Retina (tissue), 1 donor: ENCODE data around the gene BLCAP.

Source experiments
- DNase-seq: peaks from one replicate; pipeline ENCODE4 v3.0.0-alpha.2; 2016

The BLCAP gene

DNA sequence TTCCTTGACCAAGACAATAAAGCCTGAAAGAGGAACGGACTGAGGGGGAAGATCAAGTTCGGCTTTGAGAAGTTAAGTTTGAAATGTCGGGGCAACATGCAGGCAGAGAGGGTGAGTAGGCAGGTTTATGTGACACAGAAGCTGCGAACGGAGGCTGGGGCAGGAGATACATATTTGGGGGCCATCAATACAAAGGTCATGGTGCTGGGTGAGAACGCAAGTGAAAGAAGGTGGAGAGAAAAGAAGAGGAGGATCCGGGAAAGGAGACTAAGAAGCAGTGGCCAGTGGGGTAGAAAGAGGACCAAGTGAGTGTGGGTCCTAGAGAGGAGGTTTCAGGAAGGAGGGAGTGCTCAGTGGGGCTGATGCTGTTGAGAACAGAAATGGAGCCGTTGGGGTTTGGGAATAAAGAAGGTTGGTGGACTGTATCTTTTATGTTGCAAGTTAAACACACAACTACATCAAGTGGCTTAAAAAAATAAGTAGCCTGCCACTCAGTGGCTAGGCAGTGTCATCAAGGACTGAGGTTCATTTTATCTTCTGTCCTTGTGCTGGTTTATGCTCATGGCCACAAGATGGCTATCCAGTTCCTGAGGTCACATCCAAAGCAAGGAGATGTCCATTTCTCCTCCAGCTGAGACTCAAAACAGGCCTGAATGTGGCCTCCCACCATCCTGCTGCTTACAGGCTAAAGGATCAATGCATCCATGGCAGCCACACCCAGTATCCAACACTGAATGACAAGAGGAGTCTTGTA is 1.7 kb upstream of the BLCAP start:
- DNase-seq = no peak

DNA sequence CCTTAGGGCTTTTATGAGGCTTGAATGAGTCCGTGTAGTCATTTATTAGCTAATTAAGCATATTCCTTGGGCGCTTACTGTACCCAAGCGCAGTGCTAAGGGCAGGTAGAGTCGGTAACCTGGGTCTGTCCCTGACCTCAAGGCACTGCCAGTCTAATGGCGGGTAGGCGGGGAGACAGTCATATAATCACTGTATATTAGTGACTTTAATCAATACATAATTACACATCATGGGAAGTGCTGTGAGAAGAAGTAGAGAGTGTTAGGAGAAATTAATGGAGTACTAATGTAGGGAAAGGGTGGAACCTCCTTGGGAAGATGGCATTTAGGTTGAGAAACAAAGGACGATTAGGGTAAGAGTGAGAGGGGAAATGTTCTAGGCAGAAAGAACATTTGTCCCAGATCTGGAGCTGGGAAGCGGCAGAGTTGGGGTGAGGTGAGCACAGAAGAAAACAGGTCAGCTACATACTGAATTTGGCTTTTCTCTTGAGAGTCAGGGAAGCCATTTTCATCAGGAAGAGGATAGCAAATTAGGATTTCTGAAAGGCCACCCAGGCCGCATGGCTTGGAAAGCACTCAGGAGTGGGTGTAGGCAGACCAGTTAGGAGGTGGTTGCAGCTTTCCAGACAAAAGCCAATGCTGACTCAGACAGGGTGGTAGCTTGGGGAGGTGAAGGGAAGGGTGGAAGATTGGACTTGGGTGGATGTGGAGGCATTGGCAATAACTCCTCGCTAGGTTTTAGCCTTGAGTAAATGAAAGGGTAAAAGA is 954 bp upstream of the BLCAP start:
- no peak for DNase-seq

DNA sequence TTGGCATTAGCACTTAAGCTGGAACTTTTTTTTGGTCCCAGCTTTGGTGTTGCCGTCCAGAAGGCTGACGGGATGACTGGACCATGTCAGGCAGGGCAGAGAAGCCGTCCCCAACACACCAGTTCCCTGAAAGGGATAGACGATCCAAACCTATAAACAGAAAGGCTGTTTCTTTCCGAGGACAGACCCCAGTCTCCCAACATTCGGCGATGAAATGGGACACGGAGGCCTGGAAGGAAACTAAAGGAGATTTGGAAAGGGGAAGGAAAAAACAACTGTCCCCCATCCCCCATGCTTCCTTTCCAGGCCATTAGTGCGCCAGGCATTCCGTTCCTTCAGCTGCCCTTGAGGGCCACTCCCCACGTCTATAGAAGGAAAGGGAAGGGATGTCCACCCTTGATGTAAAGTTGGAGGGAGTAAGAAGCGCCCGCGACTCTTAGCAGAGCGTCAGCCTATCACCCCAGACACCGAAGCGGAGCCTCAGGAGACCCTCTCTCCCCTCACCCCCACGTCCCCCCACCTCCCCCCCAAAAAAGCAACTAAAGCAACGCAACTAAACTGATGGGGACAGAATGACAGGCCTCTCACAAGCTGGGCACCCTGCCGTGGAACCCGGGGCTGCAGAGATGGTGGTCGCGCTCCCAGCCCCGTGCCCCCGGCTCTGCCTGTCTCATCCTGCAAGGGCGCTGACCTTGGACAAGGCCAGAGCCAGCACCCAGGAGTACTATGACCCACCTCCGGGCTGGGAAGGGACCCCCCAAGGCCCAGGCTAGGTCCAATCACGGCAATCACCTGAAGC is 638 bp downstream of the BLCAP start:
- DNase-seq = peak; percentile 38

DNA sequence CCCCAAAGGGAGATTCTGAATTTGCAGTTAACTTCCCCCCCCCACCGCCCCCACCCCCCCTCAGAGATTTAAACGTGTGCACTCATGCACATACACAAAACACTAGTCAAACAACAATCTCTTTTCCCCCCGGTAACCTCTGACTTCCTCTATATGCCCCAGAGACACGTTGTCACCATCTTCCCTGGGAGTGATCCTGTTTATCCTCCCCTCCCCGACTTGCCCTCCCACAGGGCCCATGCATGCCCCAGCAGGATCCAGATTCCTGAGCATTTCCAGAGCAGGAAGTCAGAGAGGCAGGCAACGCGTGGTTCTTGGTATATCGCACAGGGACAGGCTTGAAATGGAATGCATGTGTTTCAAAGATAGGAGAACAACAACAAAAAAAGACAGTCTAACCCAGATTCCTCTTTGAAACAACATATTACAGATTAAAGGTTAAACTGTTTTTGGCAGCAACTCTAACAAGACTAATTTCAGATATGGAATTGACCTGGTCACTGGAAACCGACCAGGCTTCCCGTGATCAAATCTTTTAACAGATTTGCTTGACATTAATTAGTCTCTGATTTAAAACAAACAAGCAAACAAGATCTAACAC is 1.3 kb downstream of the BLCAP start:
- peak; percentile 19 for DNase-seq

DNA sequence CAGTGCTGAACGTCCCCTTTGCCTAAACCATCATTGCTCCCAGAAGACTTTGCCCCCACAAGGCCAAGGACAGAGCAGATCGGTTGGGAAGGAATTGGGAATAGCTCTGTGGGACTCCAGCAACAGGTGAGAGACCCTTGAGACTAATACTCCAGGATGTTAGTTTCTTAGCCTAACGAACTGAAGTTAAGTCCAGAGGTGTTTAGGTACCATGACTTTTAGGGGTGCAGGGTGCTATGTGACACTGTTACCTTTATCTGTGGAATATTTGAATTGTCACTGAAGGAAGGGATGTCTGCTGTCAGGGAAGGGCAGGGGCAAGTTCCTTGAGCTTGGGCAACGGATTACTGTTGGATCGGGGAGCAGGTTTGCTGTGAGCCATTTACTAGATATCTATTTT is 1.9 kb downstream of the BLCAP start:
- no peak for DNase-seq

DNA sequence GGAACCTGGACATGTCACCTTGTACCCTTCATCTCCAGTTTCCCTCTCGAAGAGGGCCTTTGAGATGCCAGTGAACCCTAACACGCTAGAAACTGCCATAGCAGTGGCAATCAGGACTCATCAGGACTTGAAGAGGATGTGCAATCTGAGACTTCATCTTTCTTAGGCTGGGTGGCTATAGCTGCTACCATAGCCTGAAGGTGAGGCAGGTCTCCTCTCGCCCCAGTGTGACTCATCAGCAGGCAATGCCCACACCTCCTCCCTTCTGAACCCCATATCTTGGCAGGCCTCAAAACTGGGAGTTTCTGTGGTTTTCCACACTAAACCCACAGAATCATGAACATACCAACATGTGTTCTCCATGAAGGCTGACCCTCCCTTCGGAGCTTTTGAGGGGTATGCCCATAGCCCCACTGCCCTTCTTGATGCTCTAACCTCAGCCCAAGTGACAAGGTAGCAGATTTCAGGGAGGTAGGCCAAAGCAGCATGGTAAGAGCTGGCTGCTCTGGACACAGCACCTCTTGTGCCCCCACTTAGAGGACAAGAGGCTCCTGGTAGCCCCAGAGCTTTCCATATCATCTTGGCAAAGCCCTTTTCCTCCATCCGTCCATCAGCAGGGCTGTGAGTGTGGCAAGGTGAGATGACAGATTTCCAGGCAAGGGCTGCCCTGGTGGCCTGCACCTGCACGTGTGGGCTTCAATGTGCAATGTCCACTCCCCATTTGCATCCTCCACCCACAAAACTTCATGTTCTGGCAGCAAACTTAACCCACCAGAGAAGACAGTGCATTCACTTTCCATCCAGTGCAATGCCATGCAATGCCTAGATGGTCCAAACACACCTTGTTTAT is 2.6 kb downstream of the BLCAP start:
- DNase-seq = no peak

DNA sequence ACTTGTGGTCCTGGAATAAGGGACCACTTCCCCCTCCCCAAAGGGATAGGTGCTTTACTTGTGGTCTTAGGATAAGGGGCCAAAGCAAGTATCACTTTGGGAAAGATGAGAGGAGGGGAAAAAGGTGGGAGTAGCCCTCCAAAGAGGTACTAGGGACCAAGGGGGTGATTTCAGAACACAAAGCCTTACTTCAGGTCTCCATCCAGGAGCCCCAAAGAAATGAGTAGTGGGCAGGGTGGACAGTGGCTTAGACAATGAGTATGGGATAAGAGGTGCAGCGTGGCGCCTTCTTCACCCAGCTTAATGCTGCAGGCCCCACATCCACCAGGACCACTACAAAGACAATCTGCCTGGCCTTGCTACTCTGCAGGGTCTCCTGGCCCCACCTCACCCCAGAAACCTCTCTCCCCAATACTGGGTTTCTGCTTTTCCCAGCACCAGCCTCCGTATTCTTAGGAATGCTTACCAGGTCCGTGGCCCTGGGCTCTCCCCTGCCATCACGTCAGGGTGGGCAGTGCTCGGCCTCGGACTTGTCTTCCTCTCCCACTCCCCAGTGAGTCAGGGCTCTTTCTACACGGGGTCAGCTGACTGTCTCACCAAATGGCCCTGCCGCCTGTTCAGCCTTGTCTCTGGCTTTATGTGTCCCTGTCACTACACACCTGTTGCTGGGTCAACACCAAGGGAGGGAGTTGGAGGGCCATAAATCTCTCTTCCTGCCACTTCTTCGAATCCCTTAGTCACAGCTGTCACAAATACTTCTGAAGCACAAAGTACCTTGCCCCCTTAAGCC is 3.6 kb downstream of the BLCAP start:
- peak; percentile 14 for DNase-seq

DNA sequence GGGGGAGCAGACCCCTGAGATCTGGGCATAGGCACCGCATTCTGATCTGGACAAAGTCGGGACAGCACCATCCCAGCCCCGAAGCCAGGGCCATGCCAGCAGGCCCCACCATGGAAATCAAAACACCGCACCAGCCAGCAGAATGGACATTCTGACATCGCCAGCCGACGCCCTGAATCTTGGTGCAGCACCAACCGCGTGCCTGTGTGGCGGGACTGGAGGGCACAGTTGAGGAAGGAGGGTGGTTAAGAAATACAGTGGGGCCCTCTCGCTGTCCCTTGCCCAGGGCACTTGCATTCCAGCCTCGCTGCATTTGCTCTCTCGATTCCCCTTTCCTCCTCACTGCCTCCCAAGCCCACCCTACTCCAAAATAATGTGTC is 4.7 kb downstream of the BLCAP start:
- DNase-seq = peak; percentile 33

DNA sequence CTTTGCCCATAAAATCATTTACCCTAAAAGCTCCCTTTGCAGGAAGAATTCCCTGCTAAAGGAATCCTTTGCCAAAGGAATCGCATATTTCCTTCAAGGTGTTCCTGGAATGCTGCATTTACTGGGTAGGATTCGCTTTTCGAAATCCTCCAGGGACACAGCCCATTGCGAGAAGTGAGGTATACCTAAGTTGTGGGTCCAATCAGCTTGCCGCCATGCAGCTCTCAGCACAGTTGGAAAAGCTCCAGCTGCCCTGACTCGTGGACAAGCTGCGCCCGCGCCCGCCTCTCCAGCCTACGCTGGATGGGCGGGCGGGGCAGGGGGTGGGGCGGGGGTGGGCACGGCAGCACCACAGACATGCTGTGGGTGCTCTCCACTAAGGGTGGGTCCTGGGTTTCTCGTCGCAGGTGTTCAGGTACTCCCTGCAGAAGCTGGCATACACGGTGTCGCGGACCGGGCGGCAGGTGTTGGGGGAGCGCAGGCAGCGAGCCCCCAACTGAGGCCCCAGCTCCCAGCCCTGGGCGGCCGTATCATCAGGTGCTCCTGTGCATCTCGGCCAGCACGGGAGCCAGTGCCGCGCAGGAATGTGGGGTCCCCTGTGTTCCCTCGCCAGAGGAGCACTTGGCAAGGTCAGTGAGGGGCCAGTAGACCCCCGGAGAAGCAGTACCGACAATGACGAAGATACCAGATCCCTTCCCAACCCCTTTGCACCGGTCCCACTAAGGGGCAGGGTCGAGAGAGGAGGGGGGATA is 5.2 kb downstream of the BLCAP start:
- DNase-seq = peak; percentile 34

DNA sequence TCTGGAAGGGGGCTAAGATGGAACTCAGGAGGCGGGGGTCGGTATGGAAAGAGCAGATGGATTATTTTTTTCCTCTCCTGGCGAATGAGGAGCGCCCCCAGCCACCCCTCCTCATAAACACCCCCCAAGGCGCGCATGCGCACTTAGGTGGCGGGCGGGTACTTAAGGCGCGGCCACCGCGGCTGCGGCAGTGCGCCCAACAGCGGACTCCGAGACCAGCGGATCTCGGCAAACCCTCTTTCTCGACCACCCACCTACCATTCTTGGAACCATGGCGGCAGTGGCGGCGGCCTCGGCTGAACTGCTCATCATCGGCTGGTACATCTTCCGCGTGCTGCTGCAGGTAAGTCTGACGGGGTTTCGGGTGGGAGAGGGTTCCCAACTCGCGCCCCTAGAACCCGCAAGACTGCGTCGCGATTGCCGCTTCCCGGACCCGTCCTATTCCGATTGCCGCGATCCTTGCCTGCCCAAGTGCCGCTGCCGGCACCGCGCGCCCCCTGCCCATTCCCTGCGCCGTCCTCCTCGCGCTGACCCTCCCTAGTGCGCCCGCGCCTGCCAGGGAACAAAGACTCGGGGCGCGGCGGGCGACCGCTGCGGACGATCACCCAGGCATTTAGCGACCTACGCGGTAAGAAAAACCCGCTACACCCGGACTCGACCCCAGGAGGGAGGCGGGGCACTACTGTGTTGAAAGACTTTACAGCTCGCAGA is 6.5 kb downstream of the BLCAP start, which contains the start of gene NNAT:
Gene NNAT (plus strand): TSS at position 190 of the 711 bp plus-strand sequence. CDS start 82 bp downstream, at position 272.
- peak; percentile 92 for DNase-seq

DNA sequence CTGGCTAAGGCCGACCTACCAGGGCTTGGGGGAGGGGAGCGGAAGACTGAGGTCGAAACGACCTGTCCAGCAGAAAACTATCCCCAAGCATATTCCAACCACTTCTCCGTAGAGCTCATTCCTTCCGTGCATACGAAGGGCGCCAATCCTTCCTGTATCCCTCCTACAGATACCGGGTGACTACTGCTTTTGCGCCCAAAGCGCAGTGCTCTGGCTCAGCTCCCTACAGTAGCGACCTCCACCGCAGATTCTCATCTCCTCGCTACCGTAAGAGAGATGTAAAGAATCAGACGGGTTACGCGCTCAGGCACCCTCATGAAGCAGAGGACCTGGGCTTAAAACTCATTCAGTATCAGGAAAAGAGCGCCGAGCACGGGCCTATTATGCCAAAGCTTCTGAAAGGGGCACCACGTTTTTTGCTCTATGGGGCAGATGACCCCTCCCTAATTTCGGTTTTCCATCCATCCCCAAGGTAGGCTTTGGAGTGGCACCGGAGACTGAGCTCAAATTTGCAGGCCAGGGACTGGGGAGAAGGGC is 7.2 kb downstream of the BLCAP start:
- DNase-seq = peak; percentile 67

DNA sequence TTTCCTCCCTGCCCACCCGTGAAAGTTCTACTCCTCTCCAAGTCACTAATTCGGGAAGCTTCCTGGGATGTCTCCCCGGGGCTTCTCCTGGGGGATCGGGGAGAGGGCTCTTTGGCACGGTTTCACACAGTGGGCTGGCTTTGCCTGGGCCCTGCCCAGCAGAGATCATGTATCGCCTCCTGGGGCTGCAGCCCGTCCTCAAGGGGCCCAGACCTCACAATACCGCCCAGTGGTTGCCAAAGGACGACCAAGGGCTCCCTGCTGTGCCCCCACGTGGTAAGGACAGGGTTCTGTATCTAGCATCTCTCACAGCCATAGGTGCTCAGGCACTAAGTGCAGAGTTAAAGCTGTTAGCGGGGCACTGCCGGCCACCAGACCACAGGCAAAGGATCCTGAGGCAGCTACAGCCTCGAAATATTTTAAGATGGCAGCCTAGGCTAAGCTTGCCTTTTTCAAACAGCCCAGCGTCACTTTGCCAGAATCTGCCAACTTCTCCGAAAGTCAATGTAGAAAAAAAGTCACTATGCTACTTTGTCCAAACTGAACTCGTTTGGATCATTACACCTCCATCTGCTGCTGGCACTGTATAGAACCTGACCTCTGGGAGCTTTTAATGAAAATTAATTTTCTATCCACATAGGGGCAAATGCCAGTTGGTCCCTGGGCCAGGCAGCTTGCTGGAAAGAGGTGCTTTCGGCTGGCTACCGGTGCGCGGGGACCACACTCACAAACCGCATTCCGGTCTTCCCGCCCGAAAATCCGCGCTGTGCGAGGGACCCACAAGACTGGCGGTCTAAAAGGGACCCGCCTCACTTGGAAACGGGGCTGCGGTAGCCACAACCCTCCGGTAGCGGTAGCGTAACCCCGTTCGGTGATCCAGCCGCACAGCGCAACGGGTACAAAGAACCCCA is 7.9 kb downstream of the BLCAP start:
- peak; percentile 32 for DNase-seq

DNA sequence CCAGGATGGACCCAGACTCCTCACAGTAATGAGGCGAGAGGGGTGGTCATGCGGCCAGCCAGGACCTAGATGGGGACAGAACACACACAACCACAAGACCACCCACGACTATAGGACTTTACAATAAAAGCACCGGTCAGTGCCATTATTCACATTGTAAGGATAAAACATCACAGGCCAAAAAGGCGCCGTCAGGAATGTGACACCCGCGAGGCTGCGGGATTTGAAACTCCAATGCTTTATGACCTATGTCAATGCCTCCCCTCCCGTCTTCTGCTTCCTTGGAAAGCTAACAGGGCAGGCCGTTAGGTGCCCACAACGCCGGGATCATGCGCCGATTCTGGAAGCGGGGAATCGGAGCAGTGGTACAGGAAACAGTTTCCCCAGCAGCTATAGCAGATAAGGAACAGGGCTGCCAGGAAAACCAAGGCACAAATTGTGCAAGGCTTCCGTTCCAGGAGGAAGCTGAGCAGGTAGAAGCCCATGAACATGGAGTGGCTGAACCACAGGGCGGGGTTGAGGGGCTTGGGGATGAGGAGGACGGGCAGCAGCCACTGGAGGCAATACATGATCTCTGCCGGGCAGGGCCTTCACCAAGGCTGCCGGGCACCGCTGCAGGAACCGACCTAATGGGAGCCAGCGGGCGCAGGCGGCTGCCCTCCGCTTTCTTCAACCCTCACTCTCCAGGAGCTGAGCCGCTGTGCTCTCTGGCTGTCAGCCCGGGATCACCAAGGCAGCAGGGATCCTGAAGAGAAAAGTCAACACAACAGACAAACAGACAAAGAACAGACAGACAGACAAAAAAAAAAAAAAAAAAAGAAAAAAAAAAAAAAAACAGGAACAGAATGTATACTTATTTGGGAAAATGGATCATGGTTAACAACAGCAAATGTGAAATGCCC is 8.8 kb downstream of the BLCAP start:
- DNase-seq = peak; percentile 37

DNA sequence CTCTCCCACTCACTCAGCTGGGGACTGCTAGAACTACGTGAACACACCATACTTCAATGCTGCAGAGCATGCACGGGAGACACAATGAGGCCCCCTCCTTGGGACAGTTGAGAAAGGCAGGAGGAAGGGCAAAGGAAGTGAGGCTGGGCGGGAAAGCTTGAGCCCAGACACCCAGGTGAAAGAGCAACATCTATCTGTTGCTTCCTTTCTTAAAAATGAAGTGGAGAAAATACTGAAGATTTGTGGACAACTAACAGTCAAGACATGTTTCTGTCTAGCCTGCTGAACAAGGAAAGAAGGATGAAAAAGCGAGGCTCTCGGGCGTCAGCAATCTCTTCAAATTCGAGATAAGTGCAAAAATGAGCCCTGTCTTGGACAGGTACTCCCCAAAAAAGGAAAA is 9.6 kb downstream of the BLCAP start:
- no peak for DNase-seq

DNA sequence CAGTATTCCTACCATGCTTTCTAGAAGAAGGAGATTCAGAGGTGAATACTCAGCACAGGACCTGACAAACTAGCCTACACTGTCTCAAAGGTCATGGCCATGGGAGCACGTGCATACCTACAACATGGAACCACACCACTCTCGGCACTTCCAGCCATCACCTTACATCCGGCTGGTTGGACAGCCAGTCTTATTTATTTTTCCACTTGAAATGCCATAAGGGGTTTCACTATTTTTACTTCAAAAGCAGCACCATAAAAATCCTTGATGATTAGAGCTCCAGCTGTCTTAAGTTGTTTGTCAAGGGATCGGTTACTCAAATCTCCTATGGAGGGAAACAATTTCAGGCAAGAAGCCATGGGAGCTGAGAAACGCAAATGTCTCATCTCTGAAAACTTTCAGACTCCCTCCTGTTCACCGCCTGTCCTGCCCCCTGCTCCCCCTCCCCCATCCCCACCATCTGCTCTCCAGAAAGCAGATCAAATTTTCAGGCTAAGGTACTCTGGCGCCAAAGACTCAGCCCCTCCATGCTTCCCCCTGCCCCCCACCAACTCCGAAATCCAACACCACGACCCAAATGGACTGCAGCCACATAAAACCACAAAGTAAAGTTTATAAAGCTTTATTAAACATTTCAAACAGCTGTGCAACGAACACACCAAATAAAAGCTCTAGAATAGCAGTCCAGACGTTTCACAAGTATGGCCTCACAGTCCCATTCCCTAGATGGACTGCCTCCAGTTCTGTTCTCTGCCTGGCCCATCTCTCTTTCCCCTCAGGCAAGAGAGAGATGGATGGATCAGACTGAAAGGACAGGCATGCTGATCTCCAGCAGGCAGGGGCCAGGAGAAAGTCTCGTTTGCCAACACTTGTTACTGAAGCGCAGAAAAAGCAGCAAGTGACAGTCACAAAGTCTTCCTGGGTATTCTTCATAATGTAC is 10.6 kb downstream of the BLCAP start:
- peak; percentile 14 for DNase-seq

DNA sequence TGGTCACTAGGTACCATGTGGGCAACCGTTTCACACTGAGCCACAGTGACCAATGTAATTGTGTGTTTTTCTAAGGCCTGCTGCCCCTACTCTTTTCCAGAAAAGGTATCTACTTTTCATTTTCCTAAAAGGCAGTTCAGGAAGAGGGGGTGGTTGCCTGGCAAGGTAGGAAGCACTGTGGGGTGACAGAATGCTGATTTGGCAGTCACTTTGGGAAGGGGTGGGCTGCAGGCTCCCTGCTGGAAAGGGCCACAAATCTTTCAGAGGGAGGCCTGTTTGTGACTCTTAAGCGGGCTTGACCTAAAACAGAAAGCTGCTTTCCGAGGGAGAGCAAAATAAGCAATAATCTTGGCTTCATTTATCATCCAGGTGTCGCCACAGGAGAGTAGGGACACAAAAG is 11.8 kb downstream of the BLCAP start:
- DNase-seq = no peak
